ENCODE results near the gene MARVELD3.
A peak's percentile ranks its signal among the peaks of the same experiment; 100 is the strongest.

The MARVELD3 gene

GRCh38 chr16:71659471-71659870, 33.5 kb downstream of the MARVELD3 start:
- Histone ChIP-seq H3K4me1 (ENCODE audit: control insufficient read depth, insufficient read depth, low read length) (no peaks in the 10 kb centered on the region), H3K9ac (ENCODE audit: low read length) (no peak overlapping the region), H3K4me3 (ENCODE audit: low read length) (no peak overlapping the region), H3K36me3 (ENCODE audit: control insufficient read depth, insufficient read depth, low read length) (no peaks in the 10 kb centered on the region), H3K9me3 (ENCODE audit: control insufficient read depth, low read length) (no peaks in the 10 kb centered on the region), H3K27me3 (ENCODE audit: control insufficient read depth, insufficient read depth, low read length) (no peaks in the 10 kb centered on the region)

GRCh38 chr16:71666264-71666663, 40.3 kb downstream of the MARVELD3 start:
- no peaks in the 10 kb centered on the region for H3K9me3 ChIP-seq (ENCODE audit: control insufficient read depth, low read length)
- H3K36me3 ChIP-seq (ENCODE audit: control insufficient read depth, insufficient read depth, low read length): no peaks in the 10 kb centered on the region
- H3K4me1 ChIP-seq (ENCODE audit: control insufficient read depth, insufficient read depth, low read length): peaks cover 10% of the 10 kb centered on the region
- no peak overlapping the region for H3K4me3 ChIP-seq (ENCODE audit: low read length)
- no peak overlapping the region for H3K9ac ChIP-seq (ENCODE audit: low read length)
- no peaks in the 10 kb centered on the region for H3K27me3 ChIP-seq (ENCODE audit: control insufficient read depth, insufficient read depth, low read length)

- no peaks in the 10 kb centered on the region for H3K9me3 ChIP-seq (ENCODE audit: control insufficient read depth, low read length)
- no peaks in the 10 kb centered on the region for H3K36me3 ChIP-seq (ENCODE audit: control insufficient read depth, insufficient read depth, low read length)
- peak overlapping the region; percentile 32 for H3K4me3 ChIP-seq (ENCODE audit: low read length)
- H3K4me1 ChIP-seq (ENCODE audit: control insufficient read depth, insufficient read depth, low read length): peaks cover 10% of the 10 kb centered on the region
- no peak overlapping the region for H3K9ac ChIP-seq (ENCODE audit: low read length)
- H3K27me3 ChIP-seq (ENCODE audit: control insufficient read depth, insufficient read depth, low read length): no peaks in the 10 kb centered on the region
These were observed 41.1 kb downstream of the MARVELD3 start for GRCh38 chr16:71666928-71667707.

- Histone ChIP-seq H3K9ac (ENCODE audit: low read length) (no peak overlapping the region), H3K4me1 (ENCODE audit: control insufficient read depth, insufficient read depth, low read length) (peaks cover 10% of the 10 kb centered on the region), H3K27me3 (ENCODE audit: control insufficient read depth, insufficient read depth, low read length) (no peaks in the 10 kb centered on the region), H3K36me3 (ENCODE audit: control insufficient read depth, insufficient read depth, low read length) (no peaks in the 10 kb centered on the region), H3K9me3 (ENCODE audit: control insufficient read depth, low read length) (no peaks in the 10 kb centered on the region), H3K4me3 (ENCODE audit: low read length) (no peak overlapping the region)
These were observed 44.0 kb downstream of the MARVELD3 start for GRCh38 chr16:71669926-71670536.

- Histone ChIP-seq H3K36me3 (ENCODE audit: control insufficient read depth, insufficient read depth, low read length) (no peaks in the 10 kb centered on the region), H3K9ac (ENCODE audit: low read length) (no peak overlapping the region), H3K9me3 (ENCODE audit: control insufficient read depth, low read length) (no peaks in the 10 kb centered on the region), H3K4me3 (ENCODE audit: low read length) (no peak overlapping the region), H3K4me1 (ENCODE audit: control insufficient read depth, insufficient read depth, low read length) (peaks cover 10% of the 10 kb centered on the region), H3K27me3 (ENCODE audit: control insufficient read depth, insufficient read depth, low read length) (no peaks in the 10 kb centered on the region)
These were observed 44.6 kb downstream of the MARVELD3 start for GRCh38 chr16:71670537-71670936.

GRCh38 chr16:71671165-71671564, 45.2 kb downstream of the MARVELD3 start:
- peaks cover 10% of the 10 kb centered on the region for H3K4me1 ChIP-seq (ENCODE audit: control insufficient read depth, insufficient read depth, low read length)
- no peaks in the 10 kb centered on the region for H3K27me3 ChIP-seq (ENCODE audit: control insufficient read depth, insufficient read depth, low read length)
- no peaks in the 10 kb centered on the region for H3K9me3 ChIP-seq (ENCODE audit: control insufficient read depth, low read length)
- no peak overlapping the region for H3K9ac ChIP-seq (ENCODE audit: low read length)
- H3K4me3 ChIP-seq (ENCODE audit: low read length): no peak overlapping the region
- no peaks in the 10 kb centered on the region for H3K36me3 ChIP-seq (ENCODE audit: control insufficient read depth, insufficient read depth, low read length)

- Histone ChIP-seq H3K9me3 (ENCODE audit: control insufficient read depth, low read length) (no peaks in the 10 kb centered on the region), H3K9ac (ENCODE audit: low read length) (no peak overlapping the region), H3K4me3 (ENCODE audit: low read length) (no peak overlapping the region), H3K27me3 (ENCODE audit: control insufficient read depth, insufficient read depth, low read length) (no peaks in the 10 kb centered on the region), H3K4me1 (ENCODE audit: control insufficient read depth, insufficient read depth, low read length) (peaks cover 6% of the 10 kb centered on the region), H3K36me3 (ENCODE audit: control insufficient read depth, insufficient read depth, low read length) (no peaks in the 10 kb centered on the region)
These were observed 46.1 kb downstream of the MARVELD3 start for GRCh38 chr16:71672125-71672524.

GRCh38 chr16:71672803-71673581, 47.0 kb downstream of the MARVELD3 start:
- Histone ChIP-seq H3K4me1 (ENCODE audit: control insufficient read depth, insufficient read depth, low read length) (no peaks in the 10 kb centered on the region), H3K9me3 (ENCODE audit: control insufficient read depth, low read length) (no peaks in the 10 kb centered on the region), H3K27me3 (ENCODE audit: control insufficient read depth, insufficient read depth, low read length) (no peaks in the 10 kb centered on the region), H3K9ac (ENCODE audit: low read length) (no peak overlapping the region), H3K4me3 (ENCODE audit: low read length) (no peak overlapping the region), H3K36me3 (ENCODE audit: control insufficient read depth, insufficient read depth, low read length) (no peaks in the 10 kb centered on the region)

GRCh38 chr16:71673582-71673973, 47.6 kb downstream of the MARVELD3 start:
- Histone ChIP-seq H3K4me3 (ENCODE audit: low read length) (no peak overlapping the region), H3K9ac (ENCODE audit: low read length) (no peak overlapping the region), H3K27me3 (ENCODE audit: control insufficient read depth, insufficient read depth, low read length) (no peaks in the 10 kb centered on the region), H3K36me3 (ENCODE audit: control insufficient read depth, insufficient read depth, low read length) (no peaks in the 10 kb centered on the region), H3K9me3 (ENCODE audit: control insufficient read depth, low read length) (no peaks in the 10 kb centered on the region), H3K4me1 (ENCODE audit: control insufficient read depth, insufficient read depth, low read length) (no peaks in the 10 kb centered on the region)

- no peaks in the 10 kb centered on the region for H3K9me3 ChIP-seq (ENCODE audit: control insufficient read depth, low read length)
- no peaks in the 10 kb centered on the region for H3K36me3 ChIP-seq (ENCODE audit: control insufficient read depth, insufficient read depth, low read length)
- no peaks in the 10 kb centered on the region for H3K4me1 ChIP-seq (ENCODE audit: control insufficient read depth, insufficient read depth, low read length)
- H3K27me3 ChIP-seq (ENCODE audit: control insufficient read depth, insufficient read depth, low read length): no peaks in the 10 kb centered on the region
- no peak overlapping the region for H3K4me3 ChIP-seq (ENCODE audit: low read length)
- no peak overlapping the region for H3K9ac ChIP-seq (ENCODE audit: low read length)
These were observed 48.2 kb downstream of the MARVELD3 start for GRCh38 chr16:71674229-71674628.

- no peak overlapping the region for H3K9ac ChIP-seq (ENCODE audit: low read length)
- no peaks in the 10 kb centered on the region for H3K36me3 ChIP-seq (ENCODE audit: control insufficient read depth, insufficient read depth, low read length)
- H3K4me1 ChIP-seq (ENCODE audit: control insufficient read depth, insufficient read depth, low read length): no peaks in the 10 kb centered on the region
- no peaks in the 10 kb centered on the region for H3K9me3 ChIP-seq (ENCODE audit: control insufficient read depth, low read length)
- no peak overlapping the region for H3K4me3 ChIP-seq (ENCODE audit: low read length)
- H3K27me3 ChIP-seq (ENCODE audit: control insufficient read depth, insufficient read depth, low read length): no peaks in the 10 kb centered on the region
These were observed 49.4 kb downstream of the MARVELD3 start for GRCh38 chr16:71675380-71675779.

- Histone ChIP-seq H3K4me1 (ENCODE audit: control insufficient read depth, insufficient read depth, low read length) (no peaks in the 10 kb centered on the region), H3K36me3 (ENCODE audit: control insufficient read depth, insufficient read depth, low read length) (no peaks in the 10 kb centered on the region), H3K9ac (ENCODE audit: low read length) (no peak overlapping the region), H3K9me3 (ENCODE audit: control insufficient read depth, low read length) (no peaks in the 10 kb centered on the region), H3K27me3 (ENCODE audit: control insufficient read depth, insufficient read depth, low read length) (no peaks in the 10 kb centered on the region), H3K4me3 (ENCODE audit: low read length) (no peak overlapping the region)
These were observed 50.3 kb downstream of the MARVELD3 start for GRCh38 chr16:71676236-71676635.

Measured in mucosa of stomach (tissue), 1 donor.